Measurements from ENCODE around the gene SLC13A3.

The SLC13A3 gene, protein sequence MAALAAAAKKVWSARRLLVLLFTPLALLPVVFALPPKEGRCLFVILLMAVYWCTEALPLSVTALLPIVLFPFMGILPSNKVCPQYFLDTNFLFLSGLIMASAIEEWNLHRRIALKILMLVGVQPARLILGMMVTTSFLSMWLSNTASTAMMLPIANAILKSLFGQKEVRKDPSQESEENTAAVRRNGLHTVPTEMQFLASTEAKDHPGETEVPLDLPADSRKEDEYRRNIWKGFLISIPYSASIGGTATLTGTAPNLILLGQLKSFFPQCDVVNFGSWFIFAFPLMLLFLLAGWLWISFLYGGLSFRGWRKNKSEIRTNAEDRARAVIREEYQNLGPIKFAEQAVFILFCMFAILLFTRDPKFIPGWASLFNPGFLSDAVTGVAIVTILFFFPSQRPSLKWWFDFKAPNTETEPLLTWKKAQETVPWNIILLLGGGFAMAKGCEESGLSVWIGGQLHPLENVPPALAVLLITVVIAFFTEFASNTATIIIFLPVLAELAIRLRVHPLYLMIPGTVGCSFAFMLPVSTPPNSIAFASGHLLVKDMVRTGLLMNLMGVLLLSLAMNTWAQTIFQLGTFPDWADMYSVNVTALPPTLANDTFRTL

DNA sequence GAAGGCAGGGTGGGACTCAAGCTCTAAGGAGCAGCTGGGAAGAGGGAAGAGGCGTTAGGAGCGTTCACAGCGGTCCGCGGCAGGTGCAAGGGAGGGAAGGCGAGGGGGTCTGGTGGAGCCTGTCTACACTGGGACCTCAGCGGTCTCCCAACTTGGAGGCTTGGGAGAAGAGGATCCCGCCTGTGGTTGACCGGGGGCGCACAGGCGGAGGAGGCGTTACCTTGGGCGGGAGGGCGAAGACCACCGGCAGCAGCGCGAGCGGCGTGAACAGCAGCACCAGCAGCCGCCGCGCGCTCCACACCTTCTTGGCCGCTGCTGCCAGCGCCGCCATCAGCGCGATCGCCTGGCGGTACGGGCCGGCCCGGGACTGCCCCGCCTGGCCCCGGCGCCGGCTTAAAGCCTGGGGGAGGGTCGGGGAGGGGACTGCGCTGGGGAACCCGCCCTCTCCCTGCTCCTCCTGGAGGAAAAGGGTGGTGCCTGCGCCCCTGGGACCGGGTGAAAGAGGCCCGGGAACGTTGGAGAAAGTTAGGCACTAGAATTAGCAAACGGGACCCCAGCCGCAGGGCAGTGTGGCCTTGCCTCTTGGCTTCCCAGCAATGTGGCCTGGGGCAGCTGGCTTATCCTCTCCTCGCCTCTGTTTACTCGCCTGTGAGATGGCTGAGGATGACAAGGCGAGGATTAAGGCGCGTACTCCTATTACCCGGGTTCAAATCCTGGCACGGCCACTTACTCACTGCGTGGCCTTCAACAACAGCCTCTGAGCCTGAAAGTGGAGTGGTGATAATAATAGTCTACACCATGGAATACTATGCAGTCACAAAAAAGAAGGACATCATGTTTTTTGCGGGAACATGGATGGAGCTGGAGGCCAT is at the start of gene SLC13A3:
Gene SLC13A3 (minus strand): TSS at position 369 of the 872 bp plus-strand sequence. CDS start 38 bp downstream, at position 331.
- DNase-seq: no peak

DNA sequence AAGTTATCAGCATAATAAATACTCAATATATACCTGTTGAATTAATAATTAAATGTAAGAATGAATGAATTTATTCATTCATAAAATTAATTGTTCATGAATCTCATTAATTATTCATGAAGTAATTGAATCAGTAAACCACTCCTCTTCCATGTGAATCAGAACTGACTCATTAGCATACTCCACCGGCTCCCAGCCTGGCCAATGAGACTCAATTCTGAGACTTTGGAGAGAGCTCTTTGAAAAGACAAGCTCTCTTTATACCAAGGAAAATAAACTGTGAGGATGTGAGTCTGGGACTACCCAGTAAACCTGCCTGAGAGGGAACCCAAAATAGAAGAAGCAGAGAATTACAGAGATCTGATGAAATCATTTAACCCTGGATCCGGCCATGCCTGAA is 49.8 kb upstream of the SLC13A3 start:
- no peak for DNase-seq

DNA sequence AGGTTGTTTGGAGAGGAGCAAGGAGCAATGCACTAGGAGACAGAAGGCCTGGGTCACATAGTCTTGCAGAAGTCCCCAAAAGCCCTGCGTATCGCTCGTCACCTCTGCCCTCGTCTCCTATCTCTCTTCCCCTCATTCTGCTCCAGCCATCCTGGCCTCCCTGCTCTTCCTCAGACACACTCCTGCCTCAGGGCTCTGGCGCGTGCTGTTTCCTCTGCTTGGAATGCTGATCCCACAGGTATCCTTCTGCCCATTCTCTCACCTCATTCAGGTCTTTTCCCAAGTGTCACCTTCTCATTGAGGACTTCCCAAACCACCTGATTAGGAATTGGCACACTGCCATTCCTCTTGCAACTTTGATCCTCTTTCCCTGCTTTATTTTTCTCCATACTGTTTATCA is 49.2 kb upstream of the SLC13A3 start:
- no peak for DNase-seq

DNA sequence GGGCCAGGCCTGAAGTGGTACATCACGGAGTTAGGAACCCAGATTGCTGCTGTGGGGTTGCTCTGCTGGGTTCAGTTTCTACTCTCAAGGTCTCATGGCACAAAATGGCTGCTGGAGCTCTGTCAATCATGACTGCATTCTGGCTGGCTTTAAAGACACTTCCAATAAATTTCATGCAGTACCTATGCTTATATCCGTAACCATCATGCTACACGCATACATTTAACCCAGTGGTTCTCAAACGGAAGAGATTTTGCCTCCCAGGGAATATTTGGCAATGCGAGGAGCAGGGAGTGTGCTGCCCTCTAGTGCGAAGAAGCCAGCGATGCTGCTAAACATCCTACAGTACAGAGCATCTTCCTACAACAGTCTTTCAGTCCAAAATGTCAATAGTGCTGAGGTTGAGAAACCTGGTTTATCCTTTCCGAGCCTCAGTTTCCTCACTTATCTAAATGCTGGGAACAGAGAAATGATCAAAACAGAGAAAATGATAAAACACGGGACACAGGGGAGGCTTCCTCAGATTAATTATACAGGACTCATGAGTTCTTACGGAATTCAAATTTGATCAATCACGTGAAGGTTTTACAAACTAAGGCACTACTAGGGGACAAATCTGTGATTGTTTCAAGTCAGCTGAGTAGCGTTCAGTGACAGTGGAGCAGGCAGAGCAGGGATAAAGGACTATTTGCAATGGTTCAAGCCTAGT is 48.5 kb upstream of the SLC13A3 start:
- no peak for DNase-seq

DNA sequence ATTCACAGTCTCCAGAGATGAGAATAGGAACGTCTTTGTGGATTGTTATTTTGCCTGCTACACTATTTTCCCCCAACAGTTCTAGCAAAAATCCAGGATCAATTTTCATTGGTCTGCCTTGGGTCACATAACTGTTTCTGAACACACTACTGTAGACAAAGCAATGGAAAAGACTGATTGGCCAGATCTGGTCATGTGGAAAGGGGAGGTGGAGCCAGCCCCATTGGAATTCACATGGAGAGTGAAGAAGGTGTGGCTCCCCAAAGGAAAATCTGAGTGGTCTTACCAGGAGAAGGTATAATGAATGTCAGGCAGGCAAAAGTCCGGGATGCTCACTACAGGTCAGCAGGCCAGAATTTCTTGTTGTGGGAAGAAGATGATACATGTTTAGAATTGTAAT is 47.5 kb upstream of the SLC13A3 start:
- DNase-seq: no peak

DNA sequence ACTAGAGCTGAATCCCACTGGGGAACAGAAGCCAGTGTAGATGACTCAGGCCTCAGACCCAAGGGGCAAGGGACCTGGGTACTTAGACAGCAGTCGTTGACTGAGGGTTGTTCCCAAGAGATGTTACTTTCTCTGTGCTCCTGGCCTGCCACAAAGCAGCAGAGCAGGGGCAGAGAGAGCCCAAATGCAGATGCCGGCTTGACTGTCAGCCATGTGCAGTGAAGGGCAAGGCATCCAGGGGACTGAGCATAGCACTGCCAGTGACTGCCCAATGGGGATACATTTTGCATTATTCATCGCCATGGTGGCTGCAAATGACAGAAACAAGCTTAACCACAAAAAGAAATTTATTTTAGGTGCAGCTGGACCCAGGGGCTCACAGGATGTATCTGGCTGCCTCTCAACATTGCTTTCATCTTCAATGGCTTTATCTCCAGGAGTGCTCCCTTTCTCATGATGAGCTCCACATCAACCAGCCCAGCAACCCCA is 45.6 kb upstream of the SLC13A3 start:
- no peak for DNase-seq

DNA sequence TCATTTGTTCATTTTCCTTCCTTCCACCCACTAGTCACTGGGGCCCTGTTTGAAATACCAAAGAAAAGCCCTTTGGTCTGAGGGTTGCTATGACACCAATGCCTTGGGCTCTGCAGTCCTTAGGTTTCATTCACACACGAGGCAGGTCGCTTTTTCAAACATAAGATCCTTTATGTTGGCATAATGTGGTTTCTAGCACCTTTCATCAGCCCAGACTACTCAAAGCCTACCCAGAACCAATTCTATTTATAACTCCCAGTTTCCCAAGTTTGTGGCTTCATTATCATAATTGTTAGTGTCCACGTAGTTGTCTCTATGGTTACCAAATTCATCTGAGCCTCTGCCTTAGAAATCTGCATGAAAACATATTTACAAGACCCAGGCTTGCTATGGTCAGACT is 44.6 kb upstream of the SLC13A3 start:
- DNase-seq: peak; percentile 53

DNA sequence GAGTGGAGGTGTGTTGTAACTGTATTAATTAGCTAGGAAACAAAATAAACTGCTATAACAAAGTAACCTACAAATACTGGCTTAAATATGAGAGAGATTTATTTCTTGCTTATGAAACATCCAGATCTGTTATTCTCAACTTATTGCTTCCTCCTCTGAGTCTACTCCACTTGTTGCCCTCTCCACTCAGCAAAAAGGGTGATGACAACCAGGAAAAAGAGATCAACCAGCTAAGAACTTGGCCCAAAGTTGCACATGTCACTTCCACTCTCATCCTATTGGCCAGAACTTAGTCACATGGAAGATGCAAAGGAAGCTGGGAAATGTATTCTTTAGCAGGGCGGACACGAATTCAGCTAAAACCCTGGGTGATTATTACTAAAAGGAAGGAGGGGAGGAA is 43.2 kb upstream of the SLC13A3 start:
- DNase-seq: no peak

DNA sequence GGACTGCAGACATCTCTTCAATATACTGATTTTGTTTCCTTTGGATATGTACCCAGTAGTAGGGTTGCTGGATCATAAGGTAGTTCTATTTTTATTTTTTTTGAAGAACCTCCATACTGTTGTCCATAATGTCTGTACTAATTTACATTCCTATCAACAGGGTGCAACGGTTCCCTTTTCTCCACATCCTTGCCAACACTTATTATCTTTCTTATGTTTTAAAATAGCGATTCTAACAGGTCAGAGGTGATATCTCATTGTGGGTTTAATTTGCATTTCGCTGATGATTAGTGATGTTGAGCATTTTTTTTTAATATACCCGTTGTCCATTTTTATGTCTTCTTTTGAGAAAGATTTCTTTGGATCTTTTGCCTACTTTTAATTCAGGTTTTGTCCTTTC is 39.9 kb upstream of the SLC13A3 start:
- DNase-seq: no peak

DNA sequence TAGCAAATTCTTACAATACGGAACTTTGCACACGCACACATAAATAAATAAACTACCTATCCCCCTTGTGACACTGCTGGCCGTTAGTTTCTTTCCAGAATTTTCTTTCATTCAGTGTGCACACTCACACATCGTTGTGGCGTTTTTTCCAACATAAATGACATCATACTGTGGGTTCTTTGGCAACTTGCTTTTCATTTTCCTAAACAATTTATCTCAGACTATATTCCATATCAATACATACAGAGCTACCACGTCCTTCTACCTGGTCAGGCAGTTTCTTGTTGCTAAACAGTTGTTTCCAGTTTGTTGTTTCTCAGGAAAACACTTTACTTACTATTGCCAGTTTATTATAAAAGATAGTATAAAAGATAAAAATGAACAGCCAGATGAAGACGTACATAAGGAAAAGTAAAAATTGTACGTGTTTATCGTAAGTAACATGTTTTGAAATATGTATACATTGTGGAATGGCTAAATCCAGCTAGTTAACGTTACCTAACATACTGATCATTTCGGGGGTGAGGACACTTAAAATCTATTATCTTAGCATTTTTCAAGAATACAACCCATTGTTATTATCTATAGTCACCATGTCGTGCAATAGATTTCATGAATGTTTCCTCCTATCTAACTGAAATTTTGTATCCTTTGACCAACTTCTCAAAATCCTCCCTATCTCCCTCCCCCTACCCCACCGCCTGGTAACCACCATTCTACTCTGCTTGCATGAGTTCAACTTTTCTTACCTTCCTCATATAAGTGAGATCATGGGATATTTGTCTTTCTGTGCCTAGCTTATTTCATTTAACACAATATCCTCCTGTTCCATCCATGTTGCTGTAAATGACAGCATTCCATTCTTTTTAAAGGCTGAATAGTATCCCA is 39.2 kb upstream of the SLC13A3 start:
- no peak for DNase-seq

DNA sequence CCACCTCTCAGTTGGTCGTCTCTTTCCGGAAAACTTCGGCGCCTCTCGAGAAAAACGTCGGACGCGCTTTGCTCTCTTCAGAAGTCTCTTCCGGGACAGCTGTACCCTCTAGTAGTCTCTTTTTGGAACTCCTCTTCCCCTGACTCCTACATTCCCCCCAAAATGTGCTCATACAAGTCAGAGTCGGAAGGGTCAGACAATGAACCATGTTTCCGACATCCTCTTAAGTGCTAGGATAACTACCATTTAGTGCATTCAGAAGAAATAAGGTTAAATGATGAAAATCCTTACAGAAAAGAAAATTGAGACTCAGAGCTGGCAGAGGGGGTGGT is 38.5 kb upstream of the SLC13A3 start:
- no peak for DNase-seq

DNA sequence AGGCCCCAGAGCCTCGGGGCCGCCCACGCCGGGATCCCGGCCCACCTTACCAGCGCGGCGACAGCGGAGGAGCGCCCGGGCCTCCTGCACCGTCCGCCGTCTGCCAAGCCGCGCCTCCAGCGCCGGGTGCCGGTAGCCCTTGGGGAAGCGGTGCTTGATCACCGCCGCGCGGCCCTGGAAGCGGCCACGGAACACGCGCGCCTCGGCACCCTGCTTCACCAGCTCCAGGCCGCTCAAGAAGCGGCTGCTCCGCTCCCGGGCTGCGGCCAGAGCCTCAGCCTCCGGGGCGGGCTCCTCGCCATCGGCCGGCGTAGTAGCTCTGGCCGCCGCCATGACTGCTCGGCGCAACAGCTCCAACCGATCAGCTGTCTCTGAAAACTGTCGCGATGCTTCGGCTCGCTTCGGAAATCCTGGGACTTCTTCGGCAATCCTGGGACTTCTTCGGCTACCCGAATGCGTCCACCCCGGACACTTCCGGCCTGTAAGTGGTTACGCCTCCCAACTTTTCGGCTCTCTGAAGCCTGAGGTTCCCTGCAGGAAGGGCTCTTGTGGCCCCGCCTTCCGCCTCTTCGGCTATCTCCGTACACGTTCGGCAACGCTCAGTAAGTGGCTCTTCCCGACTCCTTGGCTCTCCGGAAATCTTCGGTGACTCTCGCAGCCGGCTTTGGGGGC is 38.0 kb upstream of the SLC13A3 start, which contains the start of gene TP53RK:
Gene TP53RK (minus strand): TSS at position 363 of the 672 bp plus-strand sequence. CDS start 30 bp downstream, at position 333.
- DNase-seq: peak; percentile 63

DNA sequence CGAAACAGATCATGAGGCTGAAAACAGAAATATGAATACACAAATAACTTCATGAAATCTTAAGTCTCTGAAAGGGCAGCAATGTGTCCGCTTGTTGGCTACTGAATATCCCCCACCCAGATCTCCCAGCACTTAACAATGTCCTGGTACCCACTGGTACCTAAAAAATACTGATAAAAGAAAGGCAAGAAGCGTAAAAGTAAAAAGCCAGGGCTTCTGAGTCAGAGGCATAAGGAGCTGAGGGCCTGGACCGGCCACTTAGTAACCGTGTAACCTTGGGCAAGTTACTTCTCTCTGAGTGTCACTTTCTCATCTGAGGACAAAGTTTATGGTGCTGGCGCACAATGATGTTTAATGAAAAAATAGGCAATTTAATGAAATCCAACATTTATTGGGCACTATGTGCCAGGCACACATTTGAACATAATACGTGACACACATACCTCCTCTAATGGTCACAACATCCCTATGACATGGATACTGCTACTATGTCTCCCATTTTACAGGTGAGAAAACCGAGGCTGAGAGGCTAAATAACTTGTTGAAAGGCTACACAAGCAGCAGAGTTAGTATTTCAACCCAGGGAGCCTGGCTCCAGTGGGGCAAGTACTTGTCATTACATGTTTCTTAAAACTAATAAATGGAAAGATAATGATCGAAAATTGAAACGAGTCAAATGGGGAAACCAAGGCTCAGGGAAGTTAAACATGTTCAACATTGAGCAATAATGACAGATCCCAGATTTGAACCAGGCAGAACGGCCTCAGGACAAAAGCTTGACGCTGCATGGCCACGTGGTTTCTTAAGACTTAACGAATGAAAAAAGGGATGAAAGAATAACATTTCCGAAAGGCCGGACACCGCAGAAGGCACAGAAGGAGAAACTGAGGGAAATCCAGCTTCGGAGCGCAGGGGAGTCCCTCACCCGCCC is 37.2 kb upstream of the SLC13A3 start:
- no peak for DNase-seq

DNA sequence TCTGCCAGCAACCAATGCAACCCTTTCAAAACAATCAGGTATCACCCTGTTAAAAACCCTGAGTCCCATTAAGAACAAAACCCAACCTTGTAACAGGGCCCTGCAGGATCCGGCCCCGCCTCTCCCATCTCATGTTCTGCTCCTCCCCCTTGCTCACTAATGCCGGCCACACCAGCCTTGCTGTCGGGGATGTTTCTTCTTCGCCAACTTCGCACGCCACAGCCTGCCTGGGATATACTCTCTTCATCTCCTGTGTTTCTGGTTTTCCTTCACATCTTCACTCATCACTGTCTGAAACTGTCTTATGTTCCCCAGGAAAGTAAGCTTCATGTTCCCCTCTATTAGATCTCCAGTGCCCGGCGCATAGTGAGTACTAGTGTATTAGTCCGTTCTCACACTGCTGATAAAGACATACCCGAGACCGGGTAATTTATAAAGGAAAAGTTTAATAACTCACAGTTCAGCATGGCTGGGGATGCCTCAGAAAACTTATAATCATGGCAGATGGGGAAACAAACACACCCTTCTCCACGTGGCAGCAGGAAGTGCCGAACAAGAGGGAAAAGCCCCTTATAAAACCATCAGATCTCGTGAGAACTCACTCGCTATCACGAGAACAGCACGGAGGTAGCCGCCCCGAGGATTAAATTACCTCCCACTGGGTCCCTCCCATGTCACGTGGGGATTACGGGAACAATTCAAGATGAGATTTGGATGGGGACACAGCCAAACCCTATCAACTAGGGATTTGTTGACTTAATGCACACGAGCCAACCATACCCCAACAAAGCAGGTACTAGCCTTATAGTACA is 32.9 kb upstream of the SLC13A3 start:
- no peak for DNase-seq

DNA sequence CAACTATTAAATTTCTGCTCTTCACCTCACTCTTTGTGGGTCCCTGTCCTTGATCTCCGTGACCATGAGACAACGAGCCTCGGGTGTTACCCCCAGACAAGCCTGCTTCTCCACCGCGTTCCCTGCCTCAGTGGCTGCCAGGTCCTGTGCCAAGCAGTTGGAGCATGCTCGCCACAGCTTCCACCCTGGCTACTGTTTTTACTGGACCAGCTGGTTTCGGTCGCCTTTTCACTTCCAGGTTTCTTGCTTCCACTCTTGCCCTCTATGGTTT is 32.3 kb upstream of the SLC13A3 start:
- no peak for DNase-seq

DNA sequence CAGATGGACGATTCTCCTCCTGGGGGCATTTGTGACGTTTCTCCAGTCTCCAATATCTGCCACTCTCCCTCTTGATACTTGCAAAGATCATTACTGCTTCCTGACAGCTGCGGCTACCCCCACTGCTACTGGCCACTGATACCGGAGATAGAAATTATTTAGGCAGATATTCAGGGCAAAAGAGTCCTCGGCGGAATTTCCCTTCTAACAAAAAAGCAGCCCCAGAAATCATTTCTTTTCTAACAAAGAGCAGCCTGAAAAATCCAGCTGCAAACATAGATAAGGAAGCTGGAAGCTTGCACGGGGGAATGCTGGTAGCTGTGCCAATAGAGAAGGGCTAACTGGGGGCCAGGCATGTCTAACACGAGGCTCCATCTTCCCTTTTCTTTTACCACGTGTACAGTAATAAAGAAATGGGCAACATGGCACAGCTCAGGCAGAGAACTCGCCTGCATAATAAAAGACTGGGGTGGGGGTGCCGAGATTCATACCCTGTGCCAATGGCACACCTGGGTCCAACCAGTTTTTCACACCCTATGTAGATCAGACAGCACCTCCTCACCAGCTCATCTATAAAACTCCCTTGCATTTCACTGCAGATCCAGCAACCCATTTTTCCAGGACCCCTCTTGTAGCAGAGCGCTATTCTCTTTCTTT is 31.9 kb upstream of the SLC13A3 start:
- DNase-seq: no peak

DNA sequence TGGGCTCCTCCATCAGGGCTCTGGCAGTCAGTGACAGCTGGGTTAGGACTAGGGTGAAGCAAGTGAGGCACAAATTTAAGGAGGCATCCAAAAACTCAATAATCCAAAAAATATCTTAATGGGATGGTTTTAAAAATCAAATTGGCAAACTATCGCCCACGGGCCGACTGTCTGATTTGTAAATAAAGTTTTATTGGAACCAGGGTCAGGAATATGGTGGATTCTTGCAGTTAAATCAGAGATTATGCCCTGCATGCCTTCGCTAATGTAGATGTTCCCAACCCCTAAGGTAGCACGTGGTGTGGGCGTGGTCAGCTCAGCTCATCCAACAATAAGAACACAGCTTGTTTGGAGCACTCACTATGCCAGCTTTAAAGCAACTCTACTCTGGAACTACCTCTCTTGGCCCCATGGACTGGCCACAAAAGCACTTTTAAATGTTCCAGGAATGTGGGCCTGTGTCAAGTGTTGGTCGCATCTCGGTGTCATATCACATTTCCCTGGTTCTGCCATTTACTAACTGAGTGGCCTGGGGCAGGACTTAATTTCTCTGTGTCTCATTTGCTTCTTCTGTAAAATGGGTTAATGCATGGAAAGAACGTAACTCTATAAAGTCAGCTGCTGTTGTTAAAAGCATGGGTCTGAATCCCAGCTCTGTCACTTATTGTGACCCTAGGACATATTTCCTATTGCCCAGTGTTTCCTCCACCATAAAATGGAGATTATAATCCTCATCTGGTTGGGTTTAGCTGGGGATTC is 31.0 kb upstream of the SLC13A3 start:
- no peak for DNase-seq
